ENCODE results near the gene ZNF516. TPM values are rescaled to one million over a fixed set of nuclear protein-coding genes. Genes with fewer than 3 reads are reported as not detected.

Gene ZNF516
- total and polyA plus RNA-seq, 10 of the 15 experiments (the other 5 are each of a cell fraction or from before 2014, with no cell fraction given): 2.0 to 32.0 (median 8.3) TPM

DNA sequence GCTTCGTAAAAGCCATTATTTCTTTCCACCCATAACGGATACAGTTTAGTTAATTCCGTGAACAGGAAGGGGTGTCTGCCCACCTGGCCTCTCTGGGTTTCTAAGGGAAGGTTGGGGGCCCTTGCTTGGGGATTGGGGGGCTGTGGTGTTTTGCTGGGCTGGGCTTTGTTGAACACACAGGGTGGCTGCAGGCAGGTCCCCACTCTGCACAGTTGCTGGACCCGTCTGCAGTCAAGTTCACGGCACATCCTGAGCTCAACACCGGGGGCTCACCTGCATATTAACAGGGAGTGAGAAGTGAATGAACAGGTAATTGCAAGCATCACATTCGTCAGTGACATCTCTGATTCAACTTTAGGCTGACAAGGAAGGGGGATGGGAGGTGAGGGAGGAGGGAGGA is 109.0 kb downstream of the ZNF516 start:
- Histone ChIP-seq H3K4me2 (ENCODE audit: control insufficient read depth, insufficient read depth) (no peak overlapping the region), H3K27me3 (replicated peaks in 1 of 2; ENCODE audit: control insufficient read depth in 2 of 2, insufficient read depth in 2 of 2, low read length in 1 of 2) (no peaks in the 10 kb centered on the region), H3K79me2 (ENCODE audit: control insufficient read depth, insufficient read depth, low read length) (peaks cover 24% of the 10 kb centered on the region), H4K20me1 (ENCODE audit: control insufficient read depth, insufficient read depth) (peaks cover 7% of the 10 kb centered on the region), H3K27ac (ENCODE audit: control insufficient read depth, insufficient read depth) (no peak overlapping the region), H3K36me3 (ENCODE audit: control insufficient read depth in 2 of 2, insufficient read depth in 2 of 2, low read length in 1 of 2) (peaks cover 0 to 2% of the 10 kb centered on the region in 2 experiments; a peak in 3 of 4 replicates), H3K4me3 (no peak overlapping the region), H2AFZ (ENCODE audit: control insufficient read depth, low read depth, low read length) (no peak overlapping the region), H3K9ac (ENCODE audit: control insufficient read depth, insufficient read depth, low read length) (no peak overlapping the region), H3K4me1 (ENCODE audit: control insufficient read depth, insufficient read depth, low read length) (peaks cover 28% of the 10 kb centered on the region), H3K9me3 (replicated peaks; ENCODE audit: control insufficient read depth, insufficient read depth, low read length) (no peaks in the 10 kb centered on the region; the same call in 2 of the 3 replicates)
- ChIA-PET RAD21 (ENCODE audit: unreplicated experiment) (no interaction called here), POLR2A (no interaction called here), SMC1A (ENCODE audit: uncharacterized antibody, unreplicated experiment) (no interaction called here), CTCF (interaction anchor here (0.6 kb wide), 1 partner anchor 261 kb away, joined by 4 read pairs; no protein-coding TSS in a partner anchor)
- no TSS peak for BruUV-seq (replicated peaks)
- no peak for TF ChIP-seq CEBPB (IDR thresholded peaks at IDR 0.05; ENCODE audit: borderline replicate concordance in 1 of 2, low read depth in 2 of 2, low read length in 2 of 2)
- TF ChIP-seq POU2F2 (IDR thresholded peaks at IDR 0.05; ENCODE audit: borderline replicate concordance, low read depth, low read length): no peak
- TF ChIP-seq SPI1 (IDR thresholded peaks at IDR 0.05; ENCODE audit: borderline replicate concordance, insufficient read depth, low read depth, low read length): no peak
- no peak for TF ChIP-seq MTA3 (IDR thresholded peaks at IDR 0.05; ENCODE audit: borderline replicate concordance, low read length)
- TF ChIP-seq ETV6 (conservative IDR thresholded peaks at IDR 0.05 in 1 of 2, IDR thresholded peaks at IDR 0.05 in 1 of 2; ENCODE audit: borderline replicate concordance in 1 of 2, low read depth in 1 of 2): no peak
- no peak for TF ChIP-seq CREM (IDR thresholded peaks at IDR 0.05; ENCODE audit: low read depth)
- TF ChIP-seq IKZF2 (IDR thresholded peaks at IDR 0.05): no peak
- TF ChIP-seq RAD51 (IDR thresholded peaks at IDR 0.05): no peak
- no peak for TF ChIP-seq SMC3 (IDR thresholded peaks at IDR 0.05; ENCODE audit: borderline replicate concordance, low read length)
- TF ChIP-seq CBX3 (IDR thresholded peaks at IDR 0.05; ENCODE audit: borderline replicate concordance, low read depth): no peak
- TF ChIP-seq EP300 (IDR thresholded peaks at IDR 0.05; ENCODE audit: borderline replicate concordance in 1 of 2, control insufficient read depth in 1 of 2, low read depth in 2 of 2, low read length in 2 of 2): no peak
- no peak for TF ChIP-seq HDGF (IDR thresholded peaks at IDR 0.05)
- TF ChIP-seq NFIC (IDR thresholded peaks at IDR 0.05; ENCODE audit: low read depth, low read length): no peak
- TF ChIP-seq SMARCA5 (IDR thresholded peaks at IDR 0.05): no peak
- no peak for TF ChIP-seq ASH2L (IDR thresholded peaks at IDR 0.05; ENCODE audit: borderline replicate concordance, low read depth)
- TF ChIP-seq RELA (IDR thresholded peaks at IDR 0.05; ENCODE audit: borderline replicate concordance, partially characterized antibody): no peak
- TF ChIP-seq, protein P1, sequence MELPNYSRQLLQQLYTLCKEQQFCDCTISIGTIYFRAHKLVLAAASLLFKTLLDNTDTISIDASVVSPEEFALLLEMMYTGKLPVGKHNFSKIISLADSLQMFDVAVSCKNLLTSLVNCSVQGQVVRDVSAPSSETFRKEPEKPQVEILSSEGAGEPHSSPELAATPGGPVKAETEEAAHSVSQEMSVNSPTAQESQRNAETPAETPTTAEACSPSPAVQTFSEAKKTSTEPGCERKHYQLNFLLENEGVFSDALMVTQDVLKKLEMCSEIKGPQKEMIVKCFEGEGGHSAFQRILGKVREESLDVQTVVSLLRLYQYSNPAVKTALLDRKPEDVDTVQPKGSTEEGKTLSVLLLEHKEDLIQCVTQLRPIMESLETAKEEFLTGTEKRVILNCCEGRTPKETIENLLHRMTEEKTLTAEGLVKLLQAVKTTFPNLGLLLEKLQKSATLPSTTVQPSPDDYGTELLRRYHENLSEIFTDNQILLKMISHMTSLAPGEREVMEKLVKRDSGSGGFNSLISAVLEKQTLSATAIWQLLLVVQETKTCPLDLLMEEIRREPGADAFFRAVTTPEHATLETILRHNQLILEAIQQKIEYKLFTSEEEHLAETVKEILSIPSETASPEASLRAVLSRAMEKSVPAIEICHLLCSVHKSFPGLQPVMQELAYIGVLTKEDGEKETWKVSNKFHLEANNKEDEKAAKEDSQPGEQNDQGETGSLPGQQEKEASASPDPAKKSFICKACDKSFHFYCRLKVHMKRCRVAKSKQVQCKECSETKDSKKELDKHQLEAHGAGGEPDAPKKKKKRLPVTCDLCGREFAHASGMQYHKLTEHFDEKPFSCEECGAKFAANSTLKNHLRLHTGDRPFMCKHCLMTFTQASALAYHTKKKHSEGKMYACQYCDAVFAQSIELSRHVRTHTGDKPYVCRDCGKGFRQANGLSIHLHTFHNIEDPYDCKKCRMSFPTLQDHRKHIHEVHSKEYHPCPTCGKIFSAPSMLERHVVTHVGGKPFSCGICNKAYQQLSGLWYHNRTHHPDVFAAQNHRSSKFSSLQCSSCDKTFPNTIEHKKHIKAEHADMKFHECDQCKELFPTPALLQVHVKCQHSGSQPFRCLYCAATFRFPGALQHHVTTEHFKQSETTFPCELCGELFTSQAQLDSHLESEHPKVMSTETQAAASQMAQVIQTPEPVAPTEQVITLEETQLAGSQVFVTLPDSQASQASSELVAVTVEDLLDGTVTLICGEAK (IDR thresholded peaks at IDR 0.05; ENCODE audit: borderline replicate concordance): no peak
- TF ChIP-seq USF2 (IDR thresholded peaks at IDR 0.05; ENCODE audit: borderline replicate concordance, low read depth, low read length): no peak
- no peak for TF ChIP-seq GATAD2B (conservative IDR thresholded peaks at IDR 0.05; ENCODE audit: low read depth)
- DNase-seq (ENCODE audit: low read depth, low spot score) (no peak), FAIRE-seq (no peak), ATAC-seq (no peak)
- in situ Hi-C loops (cut with MboI): no loop called here
- WGBS (ENCODE audit: insufficient coverage, insufficient replicate concordance, low lambda C conversion rate, missing lambda C conversion rate): 83% methylated on average over 7 of the region's 7 CpGs
- intact Hi-C loops (cut with micrococcal nuclease; ENCODE audit: unreplicated experiment): no loop called here

All from GM12878 (cell line).